ENCODE data around the gene ATP6V1C2. TPM values are rescaled to one million over a fixed set of nuclear protein-coding genes. Genes with fewer than 3 reads are reported as not detected.

Gene ATP6V1C2
- total RNA-seq, 4 donors from 2014 or later, result 0.47 to 37.1 (median 0.54) TPM; not detected in 1

GRCh38 chr2:10820562-10820961 lies 99.1 kb downstream of the ATP6V1C2 start:
- no peaks in the 10 kb centered on the region for H3K4me1 ChIP-seq
- H3K27ac ChIP-seq, result no peak overlapping the region
- H3K9me3 ChIP-seq, result no peaks in the 10 kb centered on the region
- no peaks in the 10 kb centered on the region for H3K36me3 ChIP-seq
- no peak overlapping the region for H3K4me3 ChIP-seq
- peak in 1 of 3 donors; percentile 43 for DNase-seq
- TF ChIP-seq POLR2A (IDR thresholded peaks at IDR 0.05), result no peak
- TF ChIP-seq, protein P1, sequence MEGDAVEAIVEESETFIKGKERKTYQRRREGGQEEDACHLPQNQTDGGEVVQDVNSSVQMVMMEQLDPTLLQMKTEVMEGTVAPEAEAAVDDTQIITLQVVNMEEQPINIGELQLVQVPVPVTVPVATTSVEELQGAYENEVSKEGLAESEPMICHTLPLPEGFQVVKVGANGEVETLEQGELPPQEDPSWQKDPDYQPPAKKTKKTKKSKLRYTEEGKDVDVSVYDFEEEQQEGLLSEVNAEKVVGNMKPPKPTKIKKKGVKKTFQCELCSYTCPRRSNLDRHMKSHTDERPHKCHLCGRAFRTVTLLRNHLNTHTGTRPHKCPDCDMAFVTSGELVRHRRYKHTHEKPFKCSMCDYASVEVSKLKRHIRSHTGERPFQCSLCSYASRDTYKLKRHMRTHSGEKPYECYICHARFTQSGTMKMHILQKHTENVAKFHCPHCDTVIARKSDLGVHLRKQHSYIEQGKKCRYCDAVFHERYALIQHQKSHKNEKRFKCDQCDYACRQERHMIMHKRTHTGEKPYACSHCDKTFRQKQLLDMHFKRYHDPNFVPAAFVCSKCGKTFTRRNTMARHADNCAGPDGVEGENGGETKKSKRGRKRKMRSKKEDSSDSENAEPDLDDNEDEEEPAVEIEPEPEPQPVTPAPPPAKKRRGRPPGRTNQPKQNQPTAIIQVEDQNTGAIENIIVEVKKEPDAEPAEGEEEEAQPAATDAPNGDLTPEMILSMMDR (IDR thresholded peaks at IDR 0.05), result no peak
- H3K27me3 ChIP-seq, result no peaks in the 10 kb centered on the region

- Histone ChIP-seq H3K9me3 (no peaks in the 10 kb centered on the region), H3K36me3 (no peaks in the 10 kb centered on the region), H3K27me3 (no peaks in the 10 kb centered on the region), H3K4me1 (no peaks in the 10 kb centered on the region), H3K4me3 (no peak overlapping the region), H3K27ac (no peak overlapping the region)
- DNase-seq, result peak in 1 of 3 donors; percentile 14
- TF ChIP-seq, protein P1 (IDR thresholded peaks at IDR 0.05), result no peak
- TF ChIP-seq POLR2A (IDR thresholded peaks at IDR 0.05), result no peak
Measured at GRCh38 chr2:10820978-10821695, 99.7 kb downstream of the ATP6V1C2 start.

DNA sequence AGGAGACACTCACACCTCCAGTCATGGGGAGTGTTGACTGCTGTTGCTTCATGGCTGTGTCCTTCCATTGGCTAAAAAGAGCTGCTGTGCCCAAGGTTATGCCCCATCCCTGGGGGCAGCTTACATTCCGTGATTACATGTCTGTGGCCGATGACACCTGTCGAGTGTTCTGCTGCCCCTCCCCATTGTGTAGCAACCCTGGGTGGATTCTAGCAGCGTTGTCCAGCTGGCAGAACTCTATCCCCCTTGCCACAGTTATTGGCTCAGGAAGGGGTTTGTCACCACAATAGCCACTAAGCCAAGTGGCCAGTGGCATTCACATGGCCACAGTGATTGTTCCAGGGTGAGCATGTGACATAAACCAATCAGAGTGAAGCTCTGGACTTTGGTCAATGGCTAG lies 102.8 kb downstream of the ATP6V1C2 start:
- Histone ChIP-seq H3K27me3 (no peaks in the 10 kb centered on the region), H3K4me1 (no peaks in the 10 kb centered on the region), H3K9me3 (no peaks in the 10 kb centered on the region), H3K36me3 (no peaks in the 10 kb centered on the region), H3K27ac (no peak overlapping the region), H3K4me3 (no peak overlapping the region)
- TF ChIP-seq, protein P1 (IDR thresholded peaks at IDR 0.05), result no peak
- no peak for TF ChIP-seq POLR2A (IDR thresholded peaks at IDR 0.05)
- no peak for DNase-seq

DNA sequence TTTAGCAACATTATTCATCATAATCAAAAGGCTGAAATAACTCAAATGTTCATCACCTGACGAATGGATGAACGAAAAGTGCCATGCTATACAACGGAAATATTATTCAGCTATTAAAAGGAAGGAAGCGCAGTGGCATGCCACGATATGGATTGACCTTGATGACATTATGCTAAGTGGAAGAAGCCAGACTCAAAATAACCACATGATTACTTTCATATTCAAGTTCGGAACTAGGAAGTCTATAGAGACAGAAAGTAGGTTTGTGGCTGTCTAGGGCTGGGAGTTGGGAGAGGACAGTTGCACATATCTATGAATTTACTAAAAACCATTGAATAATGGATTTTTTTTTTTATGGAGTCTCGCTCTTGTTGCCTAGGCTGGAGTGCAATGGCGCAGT lies 104.6 kb downstream of the ATP6V1C2 start:
- TF ChIP-seq POLR2A (IDR thresholded peaks at IDR 0.05), result no peak
- TF ChIP-seq, protein P1 (IDR thresholded peaks at IDR 0.05), result no peak
- H3K4me3 ChIP-seq, result no peak overlapping the region
- H3K4me1 ChIP-seq, result peaks cover 0 to 10% (median 0%) of the 10 kb centered on the region in 4 donors
- H3K27me3 ChIP-seq, result no peaks in the 10 kb centered on the region
- H3K27ac ChIP-seq, result no peak overlapping the region
- no peaks in the 10 kb centered on the region for H3K9me3 ChIP-seq
- no peaks in the 10 kb centered on the region for H3K36me3 ChIP-seq
- no peak for DNase-seq

GRCh38 chr2:10826625-10827024 lies 105.2 kb downstream of the ATP6V1C2 start:
- Histone ChIP-seq H3K4me1 (peaks cover 0 to 10% (median 0%) of the 10 kb centered on the region in 4 donors), H3K9me3 (no peaks in the 10 kb centered on the region), H3K4me3 (no peak overlapping the region), H3K27me3 (no peaks in the 10 kb centered on the region), H3K27ac (no peak overlapping the region), H3K36me3 (no peaks in the 10 kb centered on the region)
- TF ChIP-seq, protein P1 (IDR thresholded peaks at IDR 0.05), result no peak
- TF ChIP-seq POLR2A (IDR thresholded peaks at IDR 0.05), result no peak
- no peak for DNase-seq
